ENCODE results near the gene KNTC1. TPM values are rescaled to one million over a fixed set of nuclear protein-coding genes. Genes with fewer than 3 reads are reported as not detected.

KNTC1 gene
- total and polyA plus RNA-seq, 11 donors, result 2.1 to 10.4 (median 2.8) TPM

DNA sequence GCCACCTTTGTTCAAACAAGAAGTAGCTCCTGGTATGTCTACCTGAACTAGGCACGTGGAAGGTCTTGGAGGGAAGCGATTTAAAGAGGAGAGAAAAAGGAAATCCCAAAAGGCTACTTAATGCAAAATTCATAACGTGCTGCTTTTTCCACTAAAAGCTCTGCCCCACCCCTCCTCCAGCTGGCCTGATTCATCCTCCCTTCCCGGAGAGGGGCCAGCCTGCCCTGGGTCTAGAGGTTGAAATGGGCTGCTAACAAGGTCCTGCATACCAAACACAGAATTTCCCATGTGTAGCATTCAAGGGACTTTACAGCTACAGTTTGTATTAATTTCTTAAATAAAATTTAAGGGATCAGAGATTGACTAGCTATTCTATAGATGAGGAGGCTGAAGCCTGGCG lies 83.2 kb downstream of the KNTC1 start:
- TF ChIP-seq POLR2A (IDR thresholded peaks at IDR 0.05), result no peak
- TF ChIP-seq, protein P1, sequence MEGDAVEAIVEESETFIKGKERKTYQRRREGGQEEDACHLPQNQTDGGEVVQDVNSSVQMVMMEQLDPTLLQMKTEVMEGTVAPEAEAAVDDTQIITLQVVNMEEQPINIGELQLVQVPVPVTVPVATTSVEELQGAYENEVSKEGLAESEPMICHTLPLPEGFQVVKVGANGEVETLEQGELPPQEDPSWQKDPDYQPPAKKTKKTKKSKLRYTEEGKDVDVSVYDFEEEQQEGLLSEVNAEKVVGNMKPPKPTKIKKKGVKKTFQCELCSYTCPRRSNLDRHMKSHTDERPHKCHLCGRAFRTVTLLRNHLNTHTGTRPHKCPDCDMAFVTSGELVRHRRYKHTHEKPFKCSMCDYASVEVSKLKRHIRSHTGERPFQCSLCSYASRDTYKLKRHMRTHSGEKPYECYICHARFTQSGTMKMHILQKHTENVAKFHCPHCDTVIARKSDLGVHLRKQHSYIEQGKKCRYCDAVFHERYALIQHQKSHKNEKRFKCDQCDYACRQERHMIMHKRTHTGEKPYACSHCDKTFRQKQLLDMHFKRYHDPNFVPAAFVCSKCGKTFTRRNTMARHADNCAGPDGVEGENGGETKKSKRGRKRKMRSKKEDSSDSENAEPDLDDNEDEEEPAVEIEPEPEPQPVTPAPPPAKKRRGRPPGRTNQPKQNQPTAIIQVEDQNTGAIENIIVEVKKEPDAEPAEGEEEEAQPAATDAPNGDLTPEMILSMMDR (IDR thresholded peaks at IDR 0.05), result no peak
- DNase-seq (no peak), ATAC-seq (no peak)
- no peak overlapping the region for H3K4me3 ChIP-seq
- H3K27me3 ChIP-seq, result no peaks in the 10 kb centered on the region
- H3K36me3 ChIP-seq, result peaks cover 0 to 84% (median 19%) of the 10 kb centered on the region in 9 donors
- intact Hi-C loops (cut with DNase I), result no loop called here
- no peaks in the 10 kb centered on the region for H3K9me3 ChIP-seq
- 87 to 94% (median 91%) methylated on average over 5 of the region's 5 CpGs for WGBS, 4 donors
- no peaks in the 10 kb centered on the region for H3K4me1 ChIP-seq
- no peak overlapping the region for H3K27ac ChIP-seq

DNA sequence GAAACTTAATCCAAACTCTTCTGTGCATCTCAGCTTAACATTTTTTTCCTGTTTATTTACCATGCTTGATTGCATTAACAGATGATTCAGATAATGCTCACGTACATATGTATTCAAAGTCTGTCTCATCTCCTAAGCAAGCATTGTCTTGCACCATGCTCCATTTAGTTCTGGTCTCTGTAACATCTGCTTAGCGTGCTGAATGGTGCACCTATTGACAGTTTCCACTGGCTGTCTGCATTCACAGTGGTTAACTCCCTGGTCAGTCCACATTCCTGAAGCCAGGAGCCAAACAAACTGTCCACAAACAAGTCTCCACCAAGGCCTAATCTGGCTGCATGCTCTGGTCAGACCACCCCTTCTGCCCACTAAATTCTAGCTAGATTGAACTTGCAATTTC lies 83.9 kb downstream of the KNTC1 start:
- 92 to 97% (median 93%) methylated on average over 2 of the region's 2 CpGs for WGBS, 4 donors
- H3K27me3 ChIP-seq, result no peaks in the 10 kb centered on the region
- no peak for DNase-seq
- intact Hi-C loops (cut with DNase I), result no loop called here
- no peaks in the 10 kb centered on the region for H3K4me1 ChIP-seq
- H3K36me3 ChIP-seq, result peaks cover 0 to 84% (median 13%) of the 10 kb centered on the region in 9 donors
- TF ChIP-seq, protein P1 (IDR thresholded peaks at IDR 0.05), result no peak
- TF ChIP-seq POLR2A (IDR thresholded peaks at IDR 0.05), result no peak
- no peaks in the 10 kb centered on the region for H3K9me3 ChIP-seq
- ATAC-seq, result no peak
- no peak overlapping the region for H3K4me3 ChIP-seq
- no peak overlapping the region for H3K27ac ChIP-seq

- Histone ChIP-seq H3K4me3 (no peak overlapping the region), H3K9me3 (no peaks in the 10 kb centered on the region), H3K4me1 (no peaks in the 10 kb centered on the region), H3K36me3 (peaks cover 0 to 98% (median 28%) of the 10 kb centered on the region in 9 donors), H3K27me3 (no peaks in the 10 kb centered on the region), H3K27ac (no peak overlapping the region)
- intact Hi-C loops (cut with DNase I), result no loop called here
- 80 to 97% (median 93%) methylated on average over 1 of the region's 1 CpG for WGBS, 4 donors
- DNase-seq, result no peak
- ATAC-seq, result no peak
- TF ChIP-seq, protein P1 (IDR thresholded peaks at IDR 0.05), result no peak
- TF ChIP-seq POLR2A (IDR thresholded peaks at IDR 0.05), result no peak
Measured at GRCh38 chr12:122614839-122615238, 87.8 kb downstream of the KNTC1 start.

GRCh38 chr12:122615780-122616179 lies 88.7 kb downstream of the KNTC1 start:
- Histone ChIP-seq H3K27ac (no peak overlapping the region), H3K36me3 (peaks cover 0 to 98% (median 30%) of the 10 kb centered on the region in 9 donors), H3K4me3 (no peak overlapping the region), H3K27me3 (no peaks in the 10 kb centered on the region), H3K9me3 (no peaks in the 10 kb centered on the region), H3K4me1 (no peaks in the 10 kb centered on the region)
- DNase-seq (no peak), ATAC-seq (no peak)
- no peak for TF ChIP-seq POLR2A (IDR thresholded peaks at IDR 0.05)
- TF ChIP-seq, protein P1 (IDR thresholded peaks at IDR 0.05), result no peak
- WGBS, 4 donors, result 70 to 88% (median 77%) methylated on average over 4 of the region's 4 CpGs
- intact Hi-C loops (cut with DNase I), result no loop called here

Measured in heart left ventricle (tissue), 16 donors.